Stimulated activated CD4-positive, alpha-beta T cell treated with anti-CD3 and anti-CD28 coated beads, Interleukin-1b, Interleukin-23, amount 100 ng/mL, for 4 hours (primary cell): ENCODE results near the gene FANCF.
A peak's percentile ranks its signal among the peaks of the same experiment; 100 is the strongest.

Source experiments
- DNase-seq, 2 donors: peaks; one replicate each; pipeline ENCODE4 v3.0.0-alpha.2; 2020; ENCODE audit warnings: low read depth in 2 of 2

The FANCF gene

GRCh38 chr11:22626573-22627239 lies 1.1 kb upstream of the FANCF start:
- DNase-seq: no peak

- DNase-seq: peak; percentile 37 to 47
These were observed 728 bp downstream of the FANCF start for GRCh38 chr11:22624742-22625447.

GRCh38 chr11:22617868-22618267 lies 7.8 kb downstream of the FANCF start:
- no peak for DNase-seq

GRCh38 chr11:22603933-22604332 lies 21.7 kb downstream of the FANCF start:
- no peak for DNase-seq

GRCh38 chr11:22602504-22602903 lies 23.1 kb downstream of the FANCF start:
- no peak for DNase-seq

GRCh38 chr11:22599458-22599857 lies 26.2 kb downstream of the FANCF start:
- no peak for DNase-seq

GRCh38 chr11:22597062-22597461 lies 28.6 kb downstream of the FANCF start:
- DNase-seq: no peak

- DNase-seq: no peak
These were observed 40.6 kb downstream of the FANCF start for GRCh38 chr11:22584976-22585375.

GRCh38 chr11:22583963-22584492 lies 41.6 kb downstream of the FANCF start:
- no peak for DNase-seq

- no peak for DNase-seq
These were observed 43.5 kb downstream of the FANCF start for GRCh38 chr11:22582151-22582410.

- no peak for DNase-seq
These were observed 44.1 kb downstream of the FANCF start for GRCh38 chr11:22581354-22582150.

GRCh38 chr11:22577854-22578253 lies 47.8 kb downstream of the FANCF start:
- DNase-seq: no peak
